Osteoblast (primary cell): Measurements from ENCODE around the gene DNAH9. TPM values are rescaled to one million over a fixed set of nuclear protein-coding genes. Genes with fewer than 3 reads are reported as not detected.

Experiments used
- DNase-seq: peaks from one replicate; pipeline ENCODE4 v3.0.0; 2011; ENCODE audit warnings: low spot score, mixed read lengths; ENCODE audit not compliant: insufficient read length; ENCODE audit errors: missing footprints
- H2AFZ ChIP-seq: 2 replicates; pipeline ENCODE4 v1.6.0; 2011; ENCODE audit warnings: mild to moderate bottlenecking, low read length
- H3K27ac ChIP-seq: 2 replicates; pipeline ENCODE4 v1.5.1; 2011; ENCODE audit warnings: mild to moderate bottlenecking, low read depth, low read length, moderate library complexity
- H3K27me3 ChIP-seq: 2 replicates; pipeline ENCODE4 v1.6.0; 2012; ENCODE audit warnings: mild to moderate bottlenecking, control low read depth, inconsistent platforms, low read length, moderate library complexity; ENCODE audit not compliant: insufficient read depth
- H3K36me3 ChIP-seq: 2 replicates; pipeline ENCODE4 v1.5.1; 2011; ENCODE audit warnings: mild to moderate bottlenecking, low read length, control low read depth, moderate library complexity; ENCODE audit not compliant: insufficient read depth
- H3K4me1 ChIP-seq: 2 replicates; pipeline ENCODE4 v1.5.1; 2011; ENCODE audit warnings: mild to moderate bottlenecking, low read length, control low read depth, moderate library complexity; ENCODE audit not compliant: insufficient read depth
- H3K4me2 ChIP-seq: 2 replicates; pipeline ENCODE4 v1.6.0; 2011; ENCODE audit warnings: mild to moderate bottlenecking, low read length; ENCODE audit not compliant: insufficient read depth
- H3K4me3 ChIP-seq: fragments of 200-600 bp; sonication (generic); 3 replicates; pipeline ENCODE4 v1.5.1; 2012; ENCODE audit warnings: mild to moderate bottlenecking, low read length, inconsistent platforms; ENCODE audit not compliant: insufficient read depth
- H3K79me2 ChIP-seq: 2 replicates; pipeline ENCODE4 v1.6.0; 2012; ENCODE audit warnings: mild to moderate bottlenecking, low read length, control low read depth, inconsistent platforms; ENCODE audit not compliant: insufficient read depth
- H3K9me3 ChIP-seq: 2 replicates; pipeline ENCODE4 v1.5.1; 2011; ENCODE audit warnings: low read depth, low read length, control low read depth
- H4K20me1 ChIP-seq: 2 replicates; pipeline ENCODE4 v1.6.0; 2012; ENCODE audit warnings: mild to moderate bottlenecking, low read length, control low read depth; ENCODE audit not compliant: insufficient read depth
- total RNA-seq: library from RNA; depleted of rRNA; stranded (reverse); fragments of >200 nt; gene quantifications from 2 replicates; pipeline ENCODE4 v1.2.3, GENCODE V29; 2012
- TF ChIP-seq, protein P1 (sequence below): IDR thresholded peaks from 2 replicates; pipeline ENCODE4 v1.5.1; 2011; ENCODE audit warnings: mild to moderate bottlenecking, low read depth, low read length, moderate library complexity; ENCODE audit errors: extremely low read depth

DNAH9 gene
- total RNA-seq, 1 donor: not detected

DNA sequence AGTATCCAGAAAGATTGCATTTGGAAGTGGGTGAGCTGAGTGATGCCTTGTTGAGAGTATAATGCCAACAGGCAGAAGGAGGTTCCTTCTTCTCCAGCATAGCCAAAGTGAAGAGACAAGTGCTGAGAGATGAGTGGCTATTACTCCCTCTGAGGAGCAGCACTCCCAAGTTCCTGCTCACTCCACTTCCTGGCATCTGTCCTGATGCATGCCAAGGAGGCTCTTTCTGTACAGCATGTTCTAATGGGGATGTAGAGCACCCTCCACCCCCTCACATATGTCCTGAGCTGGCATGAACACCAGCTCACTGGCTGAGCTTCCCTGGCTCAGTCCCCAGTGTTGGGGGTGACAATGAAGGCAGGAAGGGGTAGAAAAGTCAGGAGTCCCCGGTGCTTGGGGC, 44.2 kb upstream of the DNAH9 start:
- no peak for DNase-seq
- Histone ChIP-seq H3K27ac (no peak overlapping the region), H3K27me3 (no peaks in the 10 kb centered on the region), H2AFZ (no peak overlapping the region), H3K4me1 (no peaks in the 10 kb centered on the region), H3K4me2 (no peak overlapping the region), H3K9me3 (no peaks in the 10 kb centered on the region), H3K36me3 (no peaks in the 10 kb centered on the region), H4K20me1 (no peaks in the 10 kb centered on the region), H3K4me3 (no peak overlapping the region), H3K79me2 (no peaks in the 10 kb centered on the region)
- TF ChIP-seq, protein P1, sequence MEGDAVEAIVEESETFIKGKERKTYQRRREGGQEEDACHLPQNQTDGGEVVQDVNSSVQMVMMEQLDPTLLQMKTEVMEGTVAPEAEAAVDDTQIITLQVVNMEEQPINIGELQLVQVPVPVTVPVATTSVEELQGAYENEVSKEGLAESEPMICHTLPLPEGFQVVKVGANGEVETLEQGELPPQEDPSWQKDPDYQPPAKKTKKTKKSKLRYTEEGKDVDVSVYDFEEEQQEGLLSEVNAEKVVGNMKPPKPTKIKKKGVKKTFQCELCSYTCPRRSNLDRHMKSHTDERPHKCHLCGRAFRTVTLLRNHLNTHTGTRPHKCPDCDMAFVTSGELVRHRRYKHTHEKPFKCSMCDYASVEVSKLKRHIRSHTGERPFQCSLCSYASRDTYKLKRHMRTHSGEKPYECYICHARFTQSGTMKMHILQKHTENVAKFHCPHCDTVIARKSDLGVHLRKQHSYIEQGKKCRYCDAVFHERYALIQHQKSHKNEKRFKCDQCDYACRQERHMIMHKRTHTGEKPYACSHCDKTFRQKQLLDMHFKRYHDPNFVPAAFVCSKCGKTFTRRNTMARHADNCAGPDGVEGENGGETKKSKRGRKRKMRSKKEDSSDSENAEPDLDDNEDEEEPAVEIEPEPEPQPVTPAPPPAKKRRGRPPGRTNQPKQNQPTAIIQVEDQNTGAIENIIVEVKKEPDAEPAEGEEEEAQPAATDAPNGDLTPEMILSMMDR: no peak

DNA sequence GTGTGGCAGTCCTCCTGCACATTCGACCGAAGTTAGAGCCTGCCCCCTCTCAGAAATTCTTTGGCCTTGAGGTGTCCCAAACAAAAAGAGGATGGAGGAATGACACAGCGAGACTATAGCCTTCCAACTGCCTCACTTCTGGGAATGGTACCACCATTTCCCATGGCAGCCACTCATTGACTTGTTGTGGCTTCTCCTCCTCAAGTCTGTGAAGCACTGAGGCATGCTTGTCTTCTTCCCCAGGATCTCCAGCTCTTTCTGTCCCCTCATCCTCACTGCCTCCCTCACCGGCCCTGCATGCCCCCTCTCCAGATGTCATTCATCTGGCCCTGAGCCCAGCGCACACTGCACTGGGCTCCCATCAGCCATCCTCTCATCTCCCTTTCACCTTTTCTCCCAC, 43.7 kb upstream of the DNAH9 start:
- Histone ChIP-seq H3K4me3 (no peak overlapping the region), H2AFZ (no peak overlapping the region), H3K79me2 (no peaks in the 10 kb centered on the region), H3K27ac (no peak overlapping the region), H3K4me1 (no peaks in the 10 kb centered on the region), H3K4me2 (no peak overlapping the region), H4K20me1 (no peaks in the 10 kb centered on the region), H3K9me3 (no peaks in the 10 kb centered on the region), H3K36me3 (no peaks in the 10 kb centered on the region), H3K27me3 (no peaks in the 10 kb centered on the region)
- peak; percentile 71 for DNase-seq
- TF ChIP-seq, protein P1: no peak

DNA sequence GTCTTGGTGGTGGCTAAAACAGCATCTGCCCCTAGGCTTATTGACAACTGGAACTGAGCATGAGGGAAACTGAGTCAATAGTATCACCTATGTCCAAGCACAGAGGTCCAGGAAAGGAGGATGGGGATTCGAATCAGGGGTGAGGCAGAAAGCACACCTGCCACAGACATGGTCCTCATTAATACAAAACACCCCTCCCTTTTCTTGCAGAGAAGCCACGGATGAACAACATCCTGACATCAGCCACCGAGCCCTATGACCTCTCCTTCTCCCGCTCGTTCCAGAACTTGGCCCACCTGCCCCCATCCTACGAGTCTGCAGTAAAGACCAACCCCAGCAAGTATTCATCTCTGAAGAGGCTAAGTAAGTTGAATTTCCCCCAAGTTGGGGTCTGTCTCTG, 42.7 kb upstream of the DNAH9 start:
- Histone ChIP-seq H3K36me3 (no peaks in the 10 kb centered on the region), H2AFZ (no peak overlapping the region), H4K20me1 (no peaks in the 10 kb centered on the region), H3K4me2 (no peak overlapping the region), H3K9me3 (no peaks in the 10 kb centered on the region), H3K4me1 (no peaks in the 10 kb centered on the region), H3K79me2 (no peaks in the 10 kb centered on the region), H3K27me3 (no peaks in the 10 kb centered on the region), H3K4me3 (no peak overlapping the region), H3K27ac (no peak overlapping the region)
- TF ChIP-seq, protein P1: no peak
- no peak for DNase-seq

DNA sequence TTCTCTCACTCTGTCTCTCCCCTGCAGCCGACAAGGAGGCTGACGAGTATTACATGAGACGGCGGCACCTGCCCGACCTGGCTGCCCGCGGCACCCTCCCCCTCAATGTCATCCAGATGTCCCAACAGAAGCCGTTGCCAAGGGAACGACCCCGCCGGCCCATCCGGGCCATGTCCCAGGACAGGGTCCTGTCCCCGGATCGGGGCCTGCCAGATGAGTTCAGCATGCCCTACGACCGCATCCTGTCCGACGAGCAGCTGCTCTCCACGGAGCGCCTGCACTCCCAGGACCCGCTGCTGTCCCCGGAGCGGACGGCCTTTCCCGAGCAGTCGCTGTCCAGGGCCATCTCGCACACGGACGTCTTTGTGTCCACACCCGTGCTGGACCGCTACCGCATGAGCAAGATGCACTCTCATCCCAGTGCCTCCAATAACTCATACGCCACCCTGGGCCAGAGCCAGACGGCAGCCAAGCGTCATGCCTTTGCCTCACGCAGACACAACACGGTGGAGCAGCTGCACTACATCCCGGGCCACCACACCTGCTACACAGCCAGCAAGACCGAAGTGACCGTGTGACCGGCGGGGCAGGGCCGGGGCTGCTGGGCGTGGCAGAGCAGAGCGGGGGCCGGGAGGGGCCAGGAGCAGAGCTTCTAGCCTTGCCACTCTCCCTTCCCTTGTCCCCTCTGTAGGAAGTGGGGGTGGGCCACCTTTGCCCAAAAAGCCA, 40.4 kb upstream of the DNAH9 start:
- H3K4me3 ChIP-seq: no peak overlapping the region
- H3K4me2 ChIP-seq: no peak overlapping the region
- no peak overlapping the region for H2AFZ ChIP-seq
- no peaks in the 10 kb centered on the region for H3K4me1 ChIP-seq
- no peak for DNase-seq
- no peak overlapping the region for H3K27ac ChIP-seq
- no peaks in the 10 kb centered on the region for H3K27me3 ChIP-seq
- TF ChIP-seq, protein P1: no peak
- H4K20me1 ChIP-seq: no peaks in the 10 kb centered on the region
- no peaks in the 10 kb centered on the region for H3K79me2 ChIP-seq
- H3K36me3 ChIP-seq: no peaks in the 10 kb centered on the region
- no peaks in the 10 kb centered on the region for H3K9me3 ChIP-seq
